Stimulated activated CD4-positive, alpha-beta T cell treated with anti-CD3 and anti-CD28 coated beads, Interleukin-4, amount 100 ng/mL, for 1 hour (primary cell): ENCODE data around the gene SNX8.
"Not testable (repeated sequence)": the region's sequence is repeated elsewhere in the genome, so short reads cannot be mapped to it uniquely, and the experiment has no call there.

ENCODE experiments used
- DNase-seq: peaks from one replicate; pipeline ENCODE4 v3.0.0-alpha.2; 2020

Gene SNX8

DNA sequence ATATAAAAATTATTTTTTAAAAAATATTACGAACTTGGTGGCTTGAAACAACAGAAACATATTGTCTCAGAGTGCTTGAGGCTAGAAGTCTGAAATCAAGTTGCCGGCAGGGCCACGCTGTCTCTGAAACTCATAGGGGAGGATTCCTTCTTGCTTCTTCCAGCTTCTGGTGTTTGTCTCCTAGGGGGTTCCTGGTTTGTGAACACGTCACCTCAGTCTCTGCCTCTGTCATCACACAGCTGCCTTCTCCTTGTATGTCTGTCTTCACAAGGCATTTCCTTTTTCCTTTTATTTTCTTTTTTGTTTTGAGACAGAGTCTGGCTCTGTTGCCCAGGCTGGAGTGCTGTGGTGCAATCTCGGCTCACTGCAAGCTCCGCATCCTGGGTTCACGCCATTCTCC, 12.7 kb upstream of the SNX8 start:
- no peak for DNase-seq

DNA sequence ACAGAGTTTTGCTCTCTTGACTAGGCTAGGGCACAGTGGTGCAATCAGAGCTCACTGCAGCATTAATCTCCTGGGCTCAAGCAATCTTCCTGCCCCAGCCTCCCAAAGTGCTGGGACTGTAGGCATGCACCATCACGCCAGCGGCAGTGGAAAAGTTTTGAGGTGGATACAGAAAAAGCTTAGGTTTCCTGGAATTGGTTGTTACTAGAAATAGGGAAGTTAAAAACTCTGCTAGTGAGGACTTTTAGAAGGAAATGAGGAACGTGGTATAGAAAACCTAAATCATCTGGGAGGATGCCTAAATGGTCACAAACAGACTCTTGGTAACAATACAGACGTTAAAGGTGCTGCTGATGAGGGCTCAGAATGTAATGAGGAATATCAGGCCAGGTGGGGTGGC, 10.9 kb upstream of the SNX8 start:
- no peak for DNase-seq

DNA sequence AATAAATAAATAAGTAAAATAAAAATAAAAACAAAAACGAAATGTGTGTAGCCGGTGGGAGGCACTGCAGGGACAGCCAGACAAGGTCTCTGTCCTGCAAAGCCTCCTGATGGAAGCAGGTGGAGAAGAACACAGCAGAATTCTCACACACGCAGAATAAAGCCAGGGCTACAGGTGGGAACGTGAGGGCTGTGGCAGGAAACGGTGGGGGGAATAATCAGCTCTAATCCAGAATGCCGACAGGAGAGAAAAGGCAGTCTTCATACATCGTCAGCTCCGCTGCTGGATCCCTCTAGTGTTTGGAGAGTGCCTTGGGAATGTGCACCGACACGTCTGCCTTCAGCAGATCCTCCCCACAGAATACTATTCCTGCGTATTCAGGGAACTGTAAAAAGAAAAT, 6.8 kb upstream of the SNX8 start:
- no peak for DNase-seq

DNA sequence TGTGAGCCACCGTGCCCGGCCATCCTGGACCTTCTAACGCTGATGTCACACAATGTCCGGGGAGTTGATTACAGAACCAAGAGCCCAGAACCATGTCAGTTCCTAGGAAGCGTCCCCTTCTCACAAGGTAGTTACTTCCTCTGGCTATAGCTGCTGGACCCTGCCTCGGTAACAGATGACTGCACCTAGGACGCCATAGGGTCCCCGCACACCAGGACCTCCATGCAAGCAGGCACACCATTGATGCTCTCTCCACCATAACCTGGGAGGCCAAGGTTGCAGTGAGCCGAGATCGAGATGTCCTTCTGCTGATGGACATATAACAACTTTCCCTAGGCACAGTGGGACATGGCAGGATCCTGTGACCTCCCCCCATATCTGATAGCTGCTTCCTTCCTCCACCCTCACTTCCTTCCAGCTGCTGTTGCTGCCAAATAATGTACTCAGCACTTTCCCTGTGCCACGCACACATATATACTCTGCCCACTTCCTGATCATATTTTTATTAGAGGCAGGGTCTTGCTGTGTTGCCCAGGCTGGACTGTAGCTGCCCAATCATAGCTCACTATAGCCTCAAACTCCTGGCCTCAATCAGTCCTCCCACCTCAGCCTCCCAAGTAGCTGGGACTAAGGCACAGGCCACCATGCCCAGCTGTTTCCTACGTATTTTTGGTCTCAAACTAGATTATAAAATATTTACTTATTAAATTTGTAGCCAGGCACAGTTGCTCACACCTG, 3.5 kb upstream of the SNX8 start:
- DNase-seq: no peak

DNA sequence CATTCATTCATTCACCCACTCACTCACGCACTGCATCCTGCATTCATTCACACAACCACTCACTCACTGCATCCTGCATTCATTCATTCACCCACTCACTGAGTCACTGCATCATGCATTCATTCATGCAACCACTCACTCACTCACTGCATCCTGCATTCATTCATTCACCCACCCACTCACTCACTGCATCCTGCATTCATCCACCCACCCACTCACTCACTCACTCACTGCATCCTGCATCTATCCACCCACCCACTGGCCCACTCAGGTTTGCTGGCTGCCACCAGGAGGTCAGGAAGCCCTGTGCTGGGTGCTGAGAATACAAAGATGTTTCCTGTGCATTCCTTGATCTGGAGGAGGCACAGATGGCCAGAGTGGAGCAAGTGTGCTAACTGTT, 2.3 kb upstream of the SNX8 start:
- DNase-seq: no peak

DNA sequence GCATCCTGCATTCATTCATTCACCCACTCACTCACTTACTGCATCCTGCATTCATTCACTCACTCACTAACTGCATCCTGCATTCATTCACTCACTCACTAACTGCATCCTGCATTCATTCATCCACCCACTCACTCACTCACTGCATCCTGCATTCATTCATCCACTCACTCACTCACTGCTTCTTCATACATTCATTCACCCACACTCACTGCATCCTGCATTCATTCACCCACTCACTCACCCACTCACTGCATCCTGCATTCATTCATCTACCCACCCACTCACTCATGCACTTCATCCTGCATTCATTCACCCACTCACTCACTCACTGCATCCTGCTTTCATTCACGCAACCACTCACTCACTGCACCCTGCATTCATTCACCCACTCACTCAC, 1.5 kb upstream of the SNX8 start:
- no peak for DNase-seq

DNA sequence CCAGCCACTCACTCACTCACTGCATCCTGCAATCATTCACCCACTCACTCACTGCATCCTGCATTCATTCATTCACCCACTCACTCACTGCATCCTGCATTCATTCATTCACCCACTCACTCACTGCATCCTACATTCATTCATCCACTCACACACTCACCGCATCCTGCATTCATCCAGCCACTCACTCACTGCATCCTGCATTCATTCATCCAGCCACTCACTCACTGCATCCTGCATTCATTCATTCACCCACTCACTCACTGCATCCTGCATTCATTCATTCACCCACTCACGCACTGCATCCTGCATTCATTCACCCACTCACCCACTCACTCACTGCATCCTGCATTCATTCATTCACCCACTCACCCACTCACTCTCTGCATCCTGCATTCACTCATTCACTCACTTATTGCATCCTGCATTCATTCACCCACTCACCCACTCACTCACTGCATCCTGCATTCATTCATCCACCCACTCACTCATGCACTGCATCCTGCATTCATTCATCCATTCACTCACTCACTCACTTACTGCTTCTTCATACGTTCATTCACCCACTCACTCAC, 802 bp upstream of the SNX8 start:
- not testable (repeated sequence) for DNase-seq

DNA sequence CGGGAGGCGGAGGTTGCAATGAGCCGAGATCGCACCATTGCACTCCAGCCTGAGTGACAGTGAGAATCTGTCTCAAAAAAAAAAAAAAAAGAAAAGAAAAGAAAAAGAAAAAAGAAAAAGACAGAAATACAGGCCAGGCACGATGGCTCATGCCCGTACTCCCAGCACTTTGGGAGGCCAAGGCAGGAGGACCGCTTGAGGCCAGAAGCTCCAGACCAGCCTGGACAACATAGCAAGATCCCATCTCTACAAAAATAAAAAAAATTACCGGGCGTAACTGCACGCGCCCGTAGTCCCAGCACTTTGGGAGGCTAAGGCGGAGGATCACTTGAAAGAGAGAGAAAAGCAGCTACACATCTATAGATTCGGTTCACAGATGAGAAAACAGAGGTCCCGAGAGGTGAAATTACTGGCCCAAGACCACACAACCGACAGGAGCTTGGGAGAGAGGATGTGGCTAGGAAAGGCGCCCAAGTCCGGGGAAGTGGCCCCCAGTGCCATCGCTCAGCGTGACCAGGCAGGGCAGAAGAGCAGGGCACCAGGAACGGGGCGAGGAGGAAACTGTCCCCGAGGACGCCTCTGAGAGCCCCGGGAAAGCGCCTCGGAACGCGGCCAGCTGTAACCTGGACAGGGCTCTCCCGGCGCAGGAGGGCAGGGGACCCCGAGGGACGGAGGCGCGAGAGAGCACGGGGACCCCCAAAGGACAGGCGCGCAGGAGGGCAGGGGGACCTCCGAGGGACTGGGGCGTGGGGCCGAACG, 612 bp downstream of the SNX8 start:
- no peak for DNase-seq

DNA sequence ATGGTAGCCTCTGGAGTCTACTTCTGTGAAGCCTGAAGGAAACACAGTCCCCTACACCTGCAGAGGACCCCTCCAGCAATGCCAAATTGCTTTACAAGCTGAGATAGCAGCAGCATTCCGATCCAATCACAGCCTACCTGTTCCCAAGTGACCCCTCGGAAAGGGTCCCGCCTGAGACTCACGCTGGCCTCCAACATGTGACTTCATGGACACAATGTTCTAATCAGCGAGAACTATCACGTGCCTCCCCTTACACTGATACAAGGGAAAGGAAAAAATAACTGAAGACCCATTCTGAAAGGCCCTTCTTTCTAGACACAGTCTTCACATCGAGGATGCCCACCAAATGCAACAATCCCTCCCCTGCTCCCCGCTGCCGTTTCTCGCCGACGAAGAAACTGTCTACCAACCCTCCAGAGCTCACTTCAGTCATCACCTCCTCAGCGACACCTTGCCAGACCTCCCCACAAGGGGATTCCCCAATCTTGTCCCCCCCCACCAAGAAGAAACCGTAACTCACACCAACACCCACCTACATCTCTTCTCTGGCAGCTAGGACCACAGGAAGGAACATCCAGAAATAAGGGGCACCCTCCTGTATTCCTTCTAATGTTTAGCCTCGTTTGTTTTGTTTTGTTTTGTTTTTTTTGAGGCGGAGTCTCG, 1.8 kb downstream of the SNX8 start:
- no peak for DNase-seq

DNA sequence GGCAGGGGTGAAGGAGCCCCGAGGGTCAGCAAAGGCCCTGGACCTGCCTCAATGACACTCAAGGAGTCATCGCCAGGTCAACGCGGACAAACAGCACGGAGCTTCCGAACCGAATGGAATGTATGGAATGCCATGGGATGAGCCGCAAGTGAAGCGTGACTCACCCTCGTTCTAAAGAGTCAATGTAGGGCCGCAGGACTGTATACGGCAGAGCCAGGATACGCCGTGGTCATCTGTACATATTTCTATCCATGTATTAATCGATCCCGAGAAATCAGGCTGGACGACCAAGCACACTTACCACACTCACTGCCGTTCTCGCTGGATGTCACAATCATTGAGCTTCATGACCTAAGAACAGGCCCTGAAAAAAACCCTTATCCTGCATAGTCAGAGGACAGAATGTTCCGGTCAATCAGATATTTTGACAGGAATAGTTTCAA, 4.3 kb downstream of the SNX8 start:
- no peak for DNase-seq

DNA sequence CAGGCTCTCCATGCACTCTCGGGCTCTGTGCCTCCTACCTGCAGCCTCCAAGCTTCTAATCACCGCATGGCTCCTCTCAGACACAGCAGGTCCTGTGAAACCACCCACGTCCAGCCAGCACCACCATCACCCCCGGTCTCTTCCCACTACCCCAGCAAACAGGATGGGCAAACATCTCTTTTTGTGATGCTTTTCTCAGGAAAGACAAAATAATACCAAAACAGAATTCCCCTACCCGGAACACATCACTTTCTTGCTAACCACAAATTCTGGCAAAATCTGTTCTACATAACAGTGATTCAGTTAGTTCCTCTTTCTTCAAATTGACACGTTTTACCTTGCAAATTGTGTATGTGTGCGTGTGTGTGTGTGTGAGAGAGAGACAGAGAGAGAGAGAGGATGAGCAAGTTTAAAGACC, 6.5 kb downstream of the SNX8 start:
- no peak for DNase-seq

DNA sequence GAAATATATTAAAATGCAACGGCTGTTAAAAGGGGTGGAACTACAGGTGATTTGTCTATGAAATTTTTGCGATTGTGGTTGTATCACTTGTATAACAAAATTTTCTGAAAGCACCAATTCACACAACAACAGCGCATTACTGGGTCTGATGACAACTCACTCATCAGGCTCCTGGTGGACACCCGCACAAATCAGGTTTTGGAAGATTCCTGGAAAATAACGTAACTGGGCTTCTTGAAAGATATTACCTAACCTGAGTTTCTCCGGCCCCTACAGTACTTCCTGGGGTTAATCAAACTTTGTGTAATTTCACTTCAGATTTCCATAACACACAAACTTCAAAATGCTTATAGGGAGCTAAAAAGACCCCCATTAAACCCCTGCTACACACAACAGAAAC, 7.6 kb downstream of the SNX8 start:
- DNase-seq: no peak

DNA sequence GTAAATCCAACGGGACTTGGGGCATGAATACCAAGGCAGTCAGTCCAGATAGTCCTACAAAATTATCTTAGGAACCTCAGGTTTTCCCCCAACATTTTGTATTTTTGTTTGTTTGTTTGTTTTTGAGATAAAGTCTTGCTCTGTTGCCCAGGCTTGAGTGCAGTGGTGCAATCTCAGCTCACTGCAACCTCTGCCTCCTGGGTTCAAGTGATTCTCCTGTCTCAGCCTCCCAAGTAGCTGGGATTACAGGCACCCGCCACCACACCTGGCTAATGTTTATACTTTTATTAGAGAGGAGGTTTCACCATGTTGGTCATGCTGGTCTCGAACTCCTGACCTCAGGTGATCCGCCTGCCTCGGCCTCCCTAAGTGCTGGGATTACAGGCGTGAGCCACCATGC, 9.0 kb downstream of the SNX8 start:
- DNase-seq: not testable (repeated sequence)

DNA sequence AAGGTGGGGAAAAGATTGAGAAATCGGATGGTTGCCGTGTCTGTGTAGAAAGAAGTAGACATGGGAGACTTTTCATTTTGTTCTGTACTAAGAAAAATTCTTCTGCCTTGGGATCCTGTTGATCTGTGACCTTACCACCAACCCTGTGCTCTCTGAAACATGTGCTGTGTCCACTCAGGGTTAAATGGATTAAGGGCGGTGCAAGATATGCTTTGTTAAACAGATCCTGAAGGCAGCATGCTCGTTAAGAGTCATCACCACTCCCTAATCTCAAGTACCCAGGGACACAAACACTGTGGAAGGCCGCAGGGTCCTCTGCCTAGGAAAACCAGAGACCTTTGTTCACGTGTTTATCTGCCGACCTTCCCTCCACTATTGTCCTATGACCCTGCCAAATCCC, 10.7 kb downstream of the SNX8 start:
- DNase-seq: not testable (repeated sequence)

DNA sequence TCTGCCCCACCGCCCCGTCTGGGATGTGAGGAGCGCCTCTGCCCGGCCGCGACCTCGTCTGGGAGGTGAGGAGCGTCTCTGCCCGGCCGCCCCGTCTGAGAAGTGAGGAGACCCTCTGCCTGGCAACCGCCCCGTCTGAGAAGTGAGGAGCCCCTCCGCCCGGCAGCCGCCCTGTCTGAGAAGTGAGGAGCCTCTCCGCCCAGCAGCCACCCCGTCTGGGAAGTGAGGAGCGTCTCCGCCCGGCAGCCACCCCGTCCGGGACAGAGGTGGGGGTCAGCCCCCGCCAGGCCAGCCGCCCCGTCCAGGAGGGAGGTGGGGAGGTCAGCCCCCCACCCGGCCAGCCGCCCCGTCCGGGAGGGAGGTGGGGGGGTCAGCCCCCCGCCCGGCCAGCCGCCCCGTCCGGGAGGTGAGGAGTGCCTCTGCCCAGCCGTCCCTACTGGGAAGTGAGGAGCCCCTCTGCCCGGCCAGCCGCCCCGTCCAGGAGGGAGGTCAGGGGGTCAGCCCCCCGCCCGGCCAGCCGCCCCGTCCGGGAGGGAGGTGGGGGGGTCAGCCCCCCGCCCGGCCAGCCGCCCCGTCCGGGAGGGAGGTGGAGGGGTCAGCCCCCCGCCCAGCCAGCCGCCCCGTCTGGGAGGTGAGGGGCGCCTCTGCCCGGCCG, 11.4 kb downstream of the SNX8 start:
- DNase-seq: not testable (repeated sequence)

DNA sequence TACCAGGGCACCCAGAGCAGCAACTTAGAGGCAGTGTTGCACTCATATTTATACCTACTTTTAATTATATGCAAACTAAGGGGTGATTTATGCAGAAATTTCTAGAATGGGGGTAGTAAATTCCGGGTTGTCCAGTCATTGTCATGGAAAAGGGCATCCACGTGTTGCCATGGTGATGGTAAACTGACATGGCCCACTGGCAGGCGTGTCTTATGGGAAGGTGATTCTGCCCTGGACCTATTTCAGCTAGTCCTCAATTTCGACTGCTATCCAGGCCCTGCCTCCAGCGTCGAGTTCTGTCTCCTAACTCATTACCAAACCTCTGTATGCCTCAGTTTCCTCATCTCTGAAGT, 12.8 kb downstream of the SNX8 start:
- DNase-seq: no peak

DNA sequence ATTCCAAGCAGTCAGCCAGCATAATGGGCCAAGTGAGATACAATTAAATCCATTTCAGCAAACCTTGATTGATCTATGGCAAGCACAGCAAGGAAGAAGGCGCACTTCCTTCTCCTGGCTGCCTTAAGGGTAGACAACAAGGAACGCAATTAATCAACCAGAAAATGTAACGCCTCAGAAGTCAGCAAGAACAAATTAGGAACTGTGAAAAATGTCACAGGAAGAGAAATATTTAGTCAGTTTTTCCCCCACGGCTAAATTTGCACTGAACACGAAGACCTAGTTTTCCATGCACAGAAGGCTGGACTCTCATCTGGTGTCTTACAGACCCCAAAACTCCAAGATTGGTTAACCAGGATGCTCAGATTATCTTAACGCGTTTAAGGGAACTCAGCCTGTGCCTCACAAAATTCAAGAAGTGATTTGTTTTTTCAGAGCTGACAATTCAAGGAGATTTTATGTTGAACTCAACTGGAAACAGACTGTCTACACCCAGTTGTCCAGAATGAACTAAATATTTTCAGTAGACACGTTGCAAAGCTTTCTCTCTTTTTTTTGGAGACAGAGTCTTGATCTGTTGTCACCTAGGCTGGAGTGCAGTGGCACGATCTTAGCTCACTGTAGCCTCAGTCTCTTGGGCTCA, 14.2 kb downstream of the SNX8 start:
- DNase-seq: no peak

DNA sequence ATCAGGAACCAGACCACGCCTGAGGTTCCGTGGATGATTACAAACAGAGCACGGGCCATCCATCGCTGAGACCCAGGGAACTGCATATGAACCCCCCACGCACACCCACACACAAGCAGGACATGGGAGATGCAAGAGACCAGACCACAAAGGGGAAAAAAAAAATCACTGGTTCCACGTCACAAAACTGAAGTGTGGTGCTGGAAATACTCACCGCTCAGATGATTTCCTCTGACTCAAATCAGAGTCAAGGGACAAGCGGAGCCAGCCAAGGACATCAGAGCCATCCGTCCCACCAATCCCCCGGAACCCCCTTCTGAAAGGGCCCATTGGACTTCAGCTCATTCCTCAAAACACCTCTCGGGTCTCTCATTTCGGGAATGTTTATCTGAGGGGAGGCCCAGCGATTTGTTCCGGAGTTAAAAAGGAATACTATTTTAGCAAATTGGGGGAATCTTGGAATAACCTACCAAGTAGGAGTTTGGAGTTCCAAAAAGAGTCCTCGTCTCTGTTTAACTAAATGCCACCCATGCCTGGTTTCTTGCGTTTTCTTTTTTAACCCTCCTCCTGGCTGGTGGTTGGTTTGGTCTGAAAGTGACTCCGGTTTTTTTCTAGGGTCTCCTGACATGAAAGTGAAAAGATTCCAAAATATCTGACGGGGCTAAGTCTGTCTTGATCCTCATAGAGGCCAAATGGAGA, 15.0 kb downstream of the SNX8 start:
- no peak for DNase-seq

DNA sequence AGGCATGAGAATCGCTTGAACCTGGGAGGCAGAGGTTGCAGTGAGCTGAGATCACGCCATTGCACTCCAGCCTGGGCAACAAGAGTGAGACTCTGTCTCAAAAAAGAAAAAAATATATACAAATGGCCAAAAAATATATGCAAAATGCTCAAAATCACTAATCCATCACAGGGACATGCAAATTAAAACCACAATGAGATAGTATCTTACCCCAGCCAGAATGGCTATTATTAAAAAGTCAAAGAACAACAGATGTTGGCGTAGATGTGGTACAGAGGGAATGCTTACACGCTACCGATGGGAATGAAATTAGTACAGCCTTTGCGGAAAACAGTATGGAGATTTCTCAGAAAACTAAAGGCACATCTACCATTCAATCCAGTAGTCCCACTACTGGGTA, 17.4 kb downstream of the SNX8 start:
- no peak for DNase-seq

DNA sequence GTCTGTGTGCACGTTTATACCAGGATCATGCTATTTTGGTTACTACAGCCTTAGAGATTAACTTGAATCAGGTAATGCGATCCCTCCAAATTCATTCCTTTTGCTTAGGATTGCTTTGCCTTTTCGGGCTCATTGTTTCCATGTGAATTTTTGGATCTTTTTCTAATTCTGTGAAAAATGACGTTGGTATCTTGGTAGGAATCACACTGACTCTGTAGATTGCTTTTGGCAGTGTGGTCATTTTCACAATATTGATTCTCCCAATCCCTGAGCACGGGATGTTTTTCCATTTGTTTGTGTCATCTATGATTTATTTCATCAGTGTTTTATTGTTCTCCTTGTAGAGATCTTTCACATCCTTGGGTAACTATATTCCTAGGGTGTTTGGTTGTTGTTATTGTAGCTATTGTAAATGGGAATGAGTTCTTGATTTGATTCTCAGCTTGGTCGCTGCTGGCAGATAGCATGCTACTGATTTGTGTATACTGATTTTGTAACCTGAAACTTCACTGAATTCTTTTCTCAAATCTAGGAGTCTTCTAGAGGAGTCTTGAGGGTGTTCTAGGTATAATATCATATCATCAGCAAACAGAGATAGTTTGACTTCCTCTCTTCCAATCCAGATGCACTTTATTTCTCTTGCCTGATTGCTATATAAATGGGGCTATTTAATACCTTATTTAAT, 18.2 kb downstream of the SNX8 start:
- no peak for DNase-seq

DNA sequence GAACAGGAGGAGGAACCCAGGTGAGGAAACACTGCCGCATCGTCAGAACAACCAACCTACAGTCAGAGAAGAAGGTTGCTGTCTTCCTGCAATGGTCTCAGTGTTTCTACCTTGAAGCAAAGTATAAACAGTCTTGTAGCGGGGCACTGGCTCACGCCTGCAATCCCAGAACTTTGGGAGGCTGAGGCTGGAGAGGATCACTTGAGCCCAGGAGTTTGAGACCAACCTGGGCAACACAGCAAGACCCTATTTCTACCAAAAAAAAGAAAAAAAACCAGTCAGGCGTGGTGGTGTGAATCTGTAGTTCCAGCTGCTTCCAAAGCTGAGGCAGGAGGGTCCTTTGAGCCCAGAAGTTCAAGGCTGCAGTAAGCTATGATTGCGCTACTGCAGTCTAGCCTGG, 23.4 kb downstream of the SNX8 start:
- no peak for DNase-seq
